Measurements from ENCODE around the gene IL4R. TPM values are rescaled to one million over a fixed set of nuclear protein-coding genes. Genes with fewer than 3 reads are reported as not detected.

Gene IL4R
- total RNA-seq, 1 experiment from 2014 or later = 29.6 TPM

DNA sequence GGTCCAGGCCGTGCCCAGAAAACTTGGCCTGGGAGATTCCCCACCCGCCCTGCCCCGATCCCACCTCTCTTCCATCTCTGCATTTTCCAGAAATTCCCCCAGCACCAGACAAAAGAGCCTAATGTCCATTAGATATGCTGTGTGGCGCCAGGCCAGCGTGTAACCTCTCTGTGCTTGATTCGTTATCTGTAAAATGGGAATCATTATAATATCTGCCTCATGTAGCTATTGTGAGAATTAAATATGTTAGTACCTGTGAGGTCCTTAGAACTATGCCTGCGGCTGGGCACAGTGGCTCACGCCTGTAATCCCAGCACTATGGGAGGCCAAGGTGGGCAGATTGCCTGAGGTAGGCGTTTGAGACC lies 54.6 kb downstream of the IL4R start:
- Histone ChIP-seq H3K27me3 (ENCODE audit: insufficient read depth, low read length) (no peaks in the 10 kb centered on the region), H3K9ac (ENCODE audit: low read length) (no peak overlapping the region), H3K4me1 (ENCODE audit: control insufficient read depth in 1 of 2, insufficient read depth in 2 of 2, low read length in 2 of 2) (peaks cover 2 to 37% of the 10 kb centered on the region in 2 experiments; a peak in 3 of 4 replicates), H3K9me3 (ENCODE audit: control insufficient read depth in 1 of 2, insufficient read depth in 1 of 2, low read depth in 1 of 2, low read length in 2 of 2) (no peaks in the 10 kb centered on the region), H2AFZ (ENCODE audit: low read depth, low read length, poor library complexity, severe bottlenecking) (no peak overlapping the region), H3K27ac (ENCODE audit: low read depth, low read length) (no peak overlapping the region), H3K9me2 (ENCODE audit: insufficient read depth) (no peaks in the 10 kb centered on the region), H3K4me3 (replicated peaks in 1 of 2; ENCODE audit: low read depth in 1 of 2, low read length in 2 of 2) (no peak overlapping the region), H3K79me2 (ENCODE audit: insufficient read depth, low read length) (no peaks in the 10 kb centered on the region), H3K4me2 (ENCODE audit: low read length) (no peak overlapping the region), H4K20me1 (ENCODE audit: insufficient read depth) (no peaks in the 10 kb centered on the region), H3K36me3 (ENCODE audit: control insufficient read depth in 1 of 2, insufficient read depth in 2 of 2, low read length in 2 of 2) (no peaks in the 10 kb centered on the region)
- DNase-seq (ENCODE audit: low read depth, low spot score) (no peak), ATAC-seq (no peak)
- CTCF ChIA-PET = interaction anchor here (0.9 to 4.4 kb wide), 15 partner anchors 13 to 258 kb away, joined by 3 to 69 read pairs (median 5); partner anchors contain the start of genes KDM8 and NSMCE1
- intact Hi-C loops (cut with micrococcal nuclease) = loop anchor here (1.0 to 5.0 kb wide), 4 partner anchors 133 to 1531 kb away; no protein-coding TSS in a partner anchor
- TF ChIP-seq, protein P1, sequence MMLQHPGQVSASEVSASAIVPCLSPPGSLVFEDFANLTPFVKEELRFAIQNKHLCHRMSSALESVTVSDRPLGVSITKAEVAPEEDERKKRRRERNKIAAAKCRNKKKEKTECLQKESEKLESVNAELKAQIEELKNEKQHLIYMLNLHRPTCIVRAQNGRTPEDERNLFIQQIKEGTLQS (IDR thresholded peaks at IDR 0.05) = no peak
- TF ChIP-seq YY1 (IDR thresholded peaks at IDR 0.05; ENCODE audit: extremely low read depth, insufficient replicate concordance, low read depth, low read length) (no peak), CEBPB (IDR thresholded peaks at IDR 0.05; ENCODE audit: low read depth) (no peak), POLR2AphosphoS5 (IDR thresholded peaks at IDR 0.05; ENCODE audit: low read depth, low read length) (no peak), ELF1 (IDR thresholded peaks at IDR 0.05; ENCODE audit: borderline replicate concordance, low read depth) (no peak), ZBTB33 (IDR thresholded peaks at IDR 0.05; ENCODE audit: extremely low read depth, insufficient replicate concordance, low read length) (no peak), EGR1 (IDR thresholded peaks at IDR 0.05; ENCODE audit: low read depth) (no peak), EZH2 (IDR thresholded peaks at IDR 0.05) (no peak)
- TF ChIP-seq, protein P2, sequence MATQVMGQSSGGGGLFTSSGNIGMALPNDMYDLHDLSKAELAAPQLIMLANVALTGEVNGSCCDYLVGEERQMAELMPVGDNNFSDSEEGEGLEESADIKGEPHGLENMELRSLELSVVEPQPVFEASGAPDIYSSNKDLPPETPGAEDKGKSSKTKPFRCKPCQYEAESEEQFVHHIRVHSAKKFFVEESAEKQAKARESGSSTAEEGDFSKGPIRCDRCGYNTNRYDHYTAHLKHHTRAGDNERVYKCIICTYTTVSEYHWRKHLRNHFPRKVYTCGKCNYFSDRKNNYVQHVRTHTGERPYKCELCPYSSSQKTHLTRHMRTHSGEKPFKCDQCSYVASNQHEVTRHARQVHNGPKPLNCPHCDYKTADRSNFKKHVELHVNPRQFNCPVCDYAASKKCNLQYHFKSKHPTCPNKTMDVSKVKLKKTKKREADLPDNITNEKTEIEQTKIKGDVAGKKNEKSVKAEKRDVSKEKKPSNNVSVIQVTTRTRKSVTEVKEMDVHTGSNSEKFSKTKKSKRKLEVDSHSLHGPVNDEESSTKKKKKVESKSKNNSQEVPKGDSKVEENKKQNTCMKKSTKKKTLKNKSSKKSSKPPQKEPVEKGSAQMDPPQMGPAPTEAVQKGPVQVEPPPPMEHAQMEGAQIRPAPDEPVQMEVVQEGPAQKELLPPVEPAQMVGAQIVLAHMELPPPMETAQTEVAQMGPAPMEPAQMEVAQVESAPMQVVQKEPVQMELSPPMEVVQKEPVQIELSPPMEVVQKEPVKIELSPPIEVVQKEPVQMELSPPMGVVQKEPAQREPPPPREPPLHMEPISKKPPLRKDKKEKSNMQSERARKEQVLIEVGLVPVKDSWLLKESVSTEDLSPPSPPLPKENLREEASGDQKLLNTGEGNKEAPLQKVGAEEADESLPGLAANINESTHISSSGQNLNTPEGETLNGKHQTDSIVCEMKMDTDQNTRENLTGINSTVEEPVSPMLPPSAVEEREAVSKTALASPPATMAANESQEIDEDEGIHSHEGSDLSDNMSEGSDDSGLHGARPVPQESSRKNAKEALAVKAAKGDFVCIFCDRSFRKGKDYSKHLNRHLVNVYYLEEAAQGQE (IDR thresholded peaks at IDR 0.05; ENCODE audit: low read depth) = no peak
- TF ChIP-seq, protein P3, sequence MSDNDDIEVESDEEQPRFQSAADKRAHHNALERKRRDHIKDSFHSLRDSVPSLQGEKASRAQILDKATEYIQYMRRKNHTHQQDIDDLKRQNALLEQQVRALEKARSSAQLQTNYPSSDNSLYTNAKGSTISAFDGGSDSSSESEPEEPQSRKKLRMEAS (IDR thresholded peaks at IDR 0.05) = no peak
- POLR2A ChIA-PET = no interaction called here
- RAD21 ChIA-PET (ENCODE audit: low non-redundant PET in 1 of 2, low total read pairs in 2 of 2, uncharacterized antibody in 2 of 2, unreplicated experiment in 2 of 2) = interaction anchor here (0.8 to 2.0 kb wide), 6 partner anchors 100 to 189 kb away, joined by 4 to 13 read pairs (median 8); partner anchors contain the start of gene NSMCE1 (in 1 of the 2)
- BruUV-seq (replicated peaks) = no TSS peak
